Osteocyte (in vitro differentiated cells): ENCODE data around the gene IKBIP. TPM values are rescaled to one million over a fixed set of nuclear protein-coding genes. Genes with fewer than 3 reads are reported as not detected.

Source experiments
- DNase-seq: peaks from one replicate; pipeline ENCODE4 v3.0.0; 2021; ENCODE audit warnings: mixed read lengths; ENCODE audit not compliant: unreplicated experiment; ENCODE audit errors: extremely low spot score
- H3K27ac Mint-ChIP-seq: one replicate; pipeline ENCODE4 v1.8.0; 2021; ENCODE audit warnings: mild to moderate bottlenecking, mixed read lengths; ENCODE audit not compliant: unreplicated experiment
- H3K27me3 Mint-ChIP-seq: one replicate; pipeline ENCODE4 v1.8.0; 2021; ENCODE audit warnings: mixed read lengths; ENCODE audit not compliant: unreplicated experiment
- H3K36me3 Mint-ChIP-seq: one replicate; pipeline ENCODE4 v1.8.0; 2021; ENCODE audit warnings: mixed read lengths; ENCODE audit not compliant: unreplicated experiment
- H3K4me1 Mint-ChIP-seq: one replicate; pipeline ENCODE4 v1.8.0; 2021; ENCODE audit warnings: mixed read lengths; ENCODE audit not compliant: unreplicated experiment
- H3K4me3 Mint-ChIP-seq: one replicate; pipeline ENCODE4 v1.8.0; 2021; ENCODE audit warnings: mild to moderate bottlenecking, moderate library complexity, mixed read lengths; ENCODE audit not compliant: unreplicated experiment
- H3K9me3 Mint-ChIP-seq: one replicate; pipeline ENCODE4 v1.8.0; 2021; ENCODE audit warnings: mixed read lengths; ENCODE audit not compliant: unreplicated experiment
- total RNA-seq: library from RNA; stranded (reverse); gene quantifications from 2 replicates; pipeline ENCODE4 v1.2.1, GENCODE V29; 2021
- TF ChIP-seq, protein P1 (sequence below): fragments of 200-600 bp; sonication (generic); IDR thresholded peaks from 2 replicates; pipeline ENCODE4 v1.5.0; 2021; ENCODE audit warnings: antibody characterized with exemption, mild to moderate bottlenecking, moderate library complexity

Gene IKBIP
- total RNA-seq, 1 donor from 2014 or later, result 38.0 TPM

GRCh38 chr12:98594050-98594835 lies 50.3 kb downstream of the IKBIP start:
- DNase-seq, result no peak
- Mint-ChIP-seq H3K27ac (peak overlapping the region; percentile 93), H3K36me3 (peaks cover 22% of the 10 kb centered on the region), H3K9me3 (no peaks in the 10 kb centered on the region), H3K27me3 (no peaks in the 10 kb centered on the region), H3K4me3 (peak overlapping the region; percentile 83), H3K4me1 (peaks cover 34% of the 10 kb centered on the region)
- TF ChIP-seq, protein P1, sequence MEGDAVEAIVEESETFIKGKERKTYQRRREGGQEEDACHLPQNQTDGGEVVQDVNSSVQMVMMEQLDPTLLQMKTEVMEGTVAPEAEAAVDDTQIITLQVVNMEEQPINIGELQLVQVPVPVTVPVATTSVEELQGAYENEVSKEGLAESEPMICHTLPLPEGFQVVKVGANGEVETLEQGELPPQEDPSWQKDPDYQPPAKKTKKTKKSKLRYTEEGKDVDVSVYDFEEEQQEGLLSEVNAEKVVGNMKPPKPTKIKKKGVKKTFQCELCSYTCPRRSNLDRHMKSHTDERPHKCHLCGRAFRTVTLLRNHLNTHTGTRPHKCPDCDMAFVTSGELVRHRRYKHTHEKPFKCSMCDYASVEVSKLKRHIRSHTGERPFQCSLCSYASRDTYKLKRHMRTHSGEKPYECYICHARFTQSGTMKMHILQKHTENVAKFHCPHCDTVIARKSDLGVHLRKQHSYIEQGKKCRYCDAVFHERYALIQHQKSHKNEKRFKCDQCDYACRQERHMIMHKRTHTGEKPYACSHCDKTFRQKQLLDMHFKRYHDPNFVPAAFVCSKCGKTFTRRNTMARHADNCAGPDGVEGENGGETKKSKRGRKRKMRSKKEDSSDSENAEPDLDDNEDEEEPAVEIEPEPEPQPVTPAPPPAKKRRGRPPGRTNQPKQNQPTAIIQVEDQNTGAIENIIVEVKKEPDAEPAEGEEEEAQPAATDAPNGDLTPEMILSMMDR, result no peak

DNA sequence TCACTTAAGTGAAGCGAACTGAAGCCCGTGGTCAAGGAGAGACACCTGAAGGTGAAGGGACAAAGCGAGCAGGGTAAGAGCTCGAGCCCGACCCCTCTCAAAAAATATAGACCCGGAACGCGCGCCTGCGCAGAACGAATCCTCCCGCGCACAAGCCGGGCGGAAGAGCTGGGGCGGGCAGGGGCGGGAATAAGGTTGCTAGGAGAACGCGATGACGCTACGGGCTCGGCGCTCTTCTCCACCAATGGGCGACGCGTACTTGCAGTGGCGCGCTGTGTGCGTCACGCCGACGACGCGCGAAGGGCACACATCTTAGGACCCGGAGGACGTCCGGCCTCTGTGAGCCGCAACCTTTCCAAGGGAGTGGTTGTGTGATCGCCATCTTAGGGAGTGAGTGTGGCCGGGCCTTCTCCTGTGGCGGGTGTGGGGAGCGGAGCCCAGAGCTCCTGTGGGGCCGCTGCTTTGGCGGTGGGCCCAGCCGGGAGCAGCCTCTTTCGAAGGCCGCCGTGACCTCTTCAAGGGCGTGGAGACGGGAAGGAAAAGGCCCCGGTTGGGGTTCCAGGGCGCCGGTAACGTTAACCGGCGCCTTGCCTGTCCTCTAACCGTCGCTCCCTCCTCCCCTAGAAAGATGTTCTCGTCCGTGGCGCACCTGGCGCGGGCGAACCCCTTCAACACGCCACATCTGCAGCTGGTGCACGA lies 51.1 kb downstream of the IKBIP start, which contains the start of gene SLC25A3:
SLC25A3 (plus strand) TSS at position 336 of the 699 bp plus-strand sequence; CDS start at position 629, 293 bp downstream.
- Mint-ChIP-seq H3K27ac (peak within 1 kb of the TSS; percentile 93), H3K36me3 (peaks cover 16% of the 10 kb centered on the region), H3K4me3 (peak within 1 kb of the TSS; percentile 83), H3K27me3 (no peaks in the 10 kb centered on the region), H3K4me1 (peaks cover 34% of the 10 kb centered on the region), H3K9me3 (no peaks in the 10 kb centered on the region)
- TF ChIP-seq, protein P1, result no peak
- peak; percentile 98 for DNase-seq

- peaks cover 10% of the 10 kb centered on the region for H3K36me3 Mint-ChIP-seq
- no peaks in the 10 kb centered on the region for H3K9me3 Mint-ChIP-seq
- peak overlapping the region; percentile 93 for H3K27ac Mint-ChIP-seq
- no peaks in the 10 kb centered on the region for H3K27me3 Mint-ChIP-seq
- no peak for DNase-seq
- TF ChIP-seq, protein P1, result no peak
- peaks cover 29% of the 10 kb centered on the region for H3K4me1 Mint-ChIP-seq
- peak overlapping the region; percentile 83 for H3K4me3 Mint-ChIP-seq
These were observed 51.7 kb downstream of the IKBIP start for GRCh38 chr12:98592825-98593322.

- Mint-ChIP-seq H3K9me3 (no peaks in the 10 kb centered on the region), H3K36me3 (peaks cover 5% of the 10 kb centered on the region), H3K4me3 (no peak overlapping the region), H3K4me1 (peaks cover 19% of the 10 kb centered on the region), H3K27me3 (no peaks in the 10 kb centered on the region), H3K27ac (no peak overlapping the region)
- TF ChIP-seq, protein P1, result no peak
- DNase-seq, result peak; percentile 48
These were observed 53.4 kb downstream of the IKBIP start for GRCh38 chr12:98591209-98591608.

DNA sequence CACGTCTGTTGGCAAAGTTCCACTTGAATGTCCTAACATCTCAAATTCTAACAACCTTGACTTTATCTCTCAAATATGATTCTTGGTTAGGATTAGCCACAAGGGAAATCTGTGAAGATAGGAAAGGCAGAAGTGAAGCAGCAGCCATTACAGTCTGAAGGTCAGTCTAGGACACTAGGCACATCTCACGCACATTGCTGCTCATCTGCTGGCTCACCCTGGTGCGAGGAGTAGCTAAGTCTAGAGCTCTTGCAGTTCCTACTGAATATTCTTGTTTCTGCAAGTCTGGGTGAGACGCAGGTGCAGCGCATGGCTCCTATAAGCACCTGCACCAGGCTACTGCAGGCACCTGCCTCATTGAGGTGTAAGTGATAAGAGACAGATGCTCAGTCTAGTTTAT lies 57.5 kb downstream of the IKBIP start:
- H3K27me3 Mint-ChIP-seq, result no peaks in the 10 kb centered on the region
- no peaks in the 10 kb centered on the region for H3K36me3 Mint-ChIP-seq
- TF ChIP-seq, protein P1, result no peak
- peak; percentile 60 for DNase-seq
- H3K4me1 Mint-ChIP-seq, result no peaks in the 10 kb centered on the region
- H3K27ac Mint-ChIP-seq, result no peak overlapping the region
- H3K9me3 Mint-ChIP-seq, result no peaks in the 10 kb centered on the region
- H3K4me3 Mint-ChIP-seq, result no peak overlapping the region
